CD4-positive, alpha-beta T cell treated with Interleukin-6 at 100 ng/mL for 8 hours (primary cell): ENCODE data around the gene FOXP3.
"Not testable (repeated sequence)": the region's sequence is repeated elsewhere in the genome, so short reads cannot be mapped to it uniquely, and the experiment has no call there.

ENCODE experiments used
- DNase-seq: peaks from one replicate; pipeline ENCODE4 v3.0.0-alpha.2; 2020; ENCODE audit warnings: mixed read lengths, low spot score

Gene FOXP3, protein sequence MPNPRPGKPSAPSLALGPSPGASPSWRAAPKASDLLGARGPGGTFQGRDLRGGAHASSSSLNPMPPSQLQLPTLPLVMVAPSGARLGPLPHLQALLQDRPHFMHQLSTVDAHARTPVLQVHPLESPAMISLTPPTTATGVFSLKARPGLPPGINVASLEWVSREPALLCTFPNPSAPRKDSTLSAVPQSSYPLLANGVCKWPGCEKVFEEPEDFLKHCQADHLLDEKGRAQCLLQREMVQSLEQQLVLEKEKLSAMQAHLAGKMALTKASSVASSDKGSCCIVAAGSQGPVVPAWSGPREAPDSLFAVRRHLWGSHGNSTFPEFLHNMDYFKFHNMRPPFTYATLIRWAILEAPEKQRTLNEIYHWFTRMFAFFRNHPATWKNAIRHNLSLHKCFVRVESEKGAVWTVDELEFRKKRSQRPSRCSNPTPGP

DNA sequence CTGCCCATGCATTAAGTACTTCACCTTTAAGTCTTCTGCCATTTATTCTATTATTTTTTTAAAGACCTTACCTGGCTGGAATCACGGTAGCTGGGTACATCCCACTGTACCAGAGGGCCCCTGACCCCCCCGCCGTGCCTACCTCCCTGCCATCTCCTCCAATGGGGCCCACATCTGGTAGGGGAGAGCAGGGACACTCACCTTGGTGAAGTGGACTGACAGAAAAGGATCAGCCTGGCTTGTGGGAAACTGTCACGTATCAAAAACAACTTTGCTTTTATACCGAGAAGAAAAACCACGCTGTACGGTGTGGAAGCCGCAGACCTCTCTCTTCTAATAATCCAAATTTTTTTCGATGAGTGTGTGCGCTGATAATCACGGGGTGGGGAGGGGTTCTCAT, at the start of gene FOXP3:
Gene FOXP3, minus strand, starts transcription at position 251 of the 400 bp plus-strand sequence. CDS start 6,205 bp downstream, outside the sequence.
- no peak for DNase-seq

DNA sequence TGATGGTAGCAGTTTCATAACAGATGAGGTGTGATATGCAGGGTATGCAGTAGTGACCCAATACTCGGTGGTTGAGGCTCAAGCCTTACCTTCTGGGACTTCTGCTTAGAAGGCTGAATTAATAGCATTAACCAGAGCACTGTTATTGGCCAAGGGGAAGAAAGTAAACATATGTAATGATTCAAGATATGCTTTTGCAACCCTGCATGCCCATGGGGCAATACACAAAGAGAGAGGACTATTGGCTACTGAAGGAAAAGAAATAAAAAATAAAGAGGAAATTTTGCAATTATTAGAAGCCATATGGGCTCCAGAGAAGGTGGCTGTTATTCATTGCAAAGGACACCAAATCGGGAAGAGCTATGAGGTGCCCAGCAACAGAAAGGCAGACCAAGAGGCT, 47.7 kb upstream of the FOXP3 start:
- DNase-seq, result no peak

DNA sequence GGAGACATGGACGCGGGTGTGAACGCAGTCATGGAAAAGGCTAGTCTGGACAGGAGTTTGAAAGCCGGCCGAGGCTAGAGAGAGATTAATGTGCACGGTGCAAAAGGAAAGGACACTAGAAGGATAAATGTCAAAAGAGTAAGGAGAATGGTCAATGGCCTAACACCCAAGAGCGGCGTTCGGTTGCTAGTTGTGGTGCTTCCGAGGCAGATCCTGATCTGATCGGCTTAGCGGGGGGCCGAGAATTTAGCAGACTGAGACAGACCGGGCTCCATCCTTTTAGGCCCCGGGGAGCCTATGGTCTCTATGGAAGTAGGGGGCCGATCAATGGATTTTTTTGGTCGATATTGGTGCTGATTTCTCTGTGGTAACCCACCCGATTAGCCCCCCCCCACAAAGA, 45.9 kb upstream of the FOXP3 start:
- DNase-seq, result no peak

DNA sequence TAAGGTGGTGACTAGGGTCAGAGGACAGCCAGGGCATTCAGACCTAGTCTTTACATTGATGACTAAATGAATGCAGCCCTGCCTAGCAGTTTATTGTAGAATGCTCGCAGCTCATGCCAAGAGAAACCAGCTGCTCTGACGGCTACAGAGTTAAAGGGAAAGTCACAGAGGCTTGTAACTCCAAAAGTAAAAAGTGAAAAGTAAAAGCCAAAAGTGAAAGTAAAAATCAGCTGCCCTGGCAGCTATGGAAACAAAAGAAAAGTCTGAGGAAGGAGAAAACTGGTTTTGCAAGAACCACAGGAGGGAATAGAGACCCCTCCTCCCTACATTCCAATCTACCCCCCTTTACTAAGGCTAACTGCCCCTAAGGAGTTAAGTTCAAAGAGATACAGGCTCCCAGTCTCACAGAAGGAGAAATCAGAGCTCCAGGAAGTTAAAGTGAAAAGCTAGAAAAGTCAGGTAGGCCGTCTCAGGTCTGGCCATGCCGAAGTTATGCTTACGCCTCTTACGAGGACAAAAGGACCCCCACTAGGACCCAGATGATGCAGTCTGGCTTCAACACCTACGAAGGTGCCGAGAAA, 45.0 kb upstream of the FOXP3 start:
- DNase-seq, result no peak

GRCh38 chrX:49308604-49309269, 44.2 kb upstream of the FOXP3 start:
- DNase-seq, result peak; percentile 33

- not testable (repeated sequence) for DNase-seq
Observed at GRCh38 chrX:49307775-49308174, 43.3 kb upstream of the FOXP3 start.

- DNase-seq, result no peak
Observed at GRCh38 chrX:49303346-49303745, 38.8 kb upstream of the FOXP3 start, which contains the start of gene GAGE10. GAGE10 (plus strand) TSS chrX:49303646; CDS start chrX:49304860, 1,214 bp downstream.

DNA sequence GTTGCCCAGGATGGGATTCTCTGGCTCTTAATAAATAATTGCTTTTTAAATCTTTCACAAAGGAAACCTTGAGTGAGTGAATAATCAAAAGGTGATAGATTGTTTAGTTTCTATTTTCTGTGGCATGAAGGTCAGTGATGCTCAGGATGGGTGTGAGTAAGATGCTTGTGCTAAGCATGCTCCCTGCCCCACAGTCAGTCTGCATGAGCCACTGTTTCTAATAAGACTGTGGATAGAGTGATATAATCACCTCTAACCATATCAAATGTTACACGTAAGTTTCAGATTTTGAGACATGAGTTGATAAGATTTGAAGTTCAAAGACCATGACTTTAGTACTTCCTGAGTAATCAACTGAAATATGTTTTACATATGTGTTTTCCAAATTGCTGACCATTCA, 36.2 kb upstream of the FOXP3 start:
- DNase-seq, result no peak

DNA sequence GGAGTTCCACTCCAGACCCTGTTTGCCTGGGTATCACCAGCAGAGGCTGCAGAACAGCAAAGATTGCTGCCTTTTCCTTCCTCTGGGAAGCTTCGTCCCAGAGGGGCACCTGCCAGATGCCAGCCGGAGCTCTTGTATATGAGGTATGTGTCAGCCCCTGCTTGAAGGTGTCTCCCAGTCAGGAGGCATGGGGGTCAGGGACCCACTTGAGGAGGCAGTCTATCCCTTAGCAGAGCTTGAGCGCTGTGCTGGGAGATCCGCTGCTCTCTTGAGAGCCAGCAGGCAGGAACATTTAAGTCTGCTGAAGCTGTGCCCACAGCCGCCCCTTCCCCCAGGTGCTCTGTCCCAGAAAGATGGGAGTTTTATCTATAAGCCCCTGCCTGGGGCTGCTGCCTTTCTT, 34.8 kb upstream of the FOXP3 start:
- not testable (repeated sequence) for DNase-seq

GRCh38 chrX:49292400-49293362, 28.2 kb upstream of the FOXP3 start:
- no peak for DNase-seq

- DNase-seq, result peak; percentile 60
Observed at GRCh38 chrX:49291615-49292337, 27.3 kb upstream of the FOXP3 start.

GRCh38 chrX:49290215-49290614, 25.7 kb upstream of the FOXP3 start:
- DNase-seq, result no peak

DNA sequence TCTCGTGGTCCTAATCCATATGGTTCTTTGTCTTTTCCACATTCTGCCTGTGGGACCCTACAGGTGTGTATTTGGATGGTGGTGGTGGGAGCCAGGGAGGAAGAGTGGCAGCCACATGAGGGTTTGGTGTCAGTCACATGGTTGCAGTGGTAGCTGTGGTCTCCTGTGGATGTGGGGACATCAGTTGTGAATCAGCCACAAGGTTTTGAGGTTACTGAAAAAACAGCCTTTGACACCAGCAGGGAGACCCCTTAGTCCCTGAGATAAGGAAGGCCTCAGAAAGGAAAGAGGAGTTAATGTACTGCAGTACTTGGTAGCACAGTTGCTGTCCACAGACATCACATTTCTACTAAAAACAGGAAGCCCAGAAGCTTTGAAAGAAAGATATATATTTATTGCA, 23.2 kb upstream of the FOXP3 start:
- DNase-seq, result no peak

DNA sequence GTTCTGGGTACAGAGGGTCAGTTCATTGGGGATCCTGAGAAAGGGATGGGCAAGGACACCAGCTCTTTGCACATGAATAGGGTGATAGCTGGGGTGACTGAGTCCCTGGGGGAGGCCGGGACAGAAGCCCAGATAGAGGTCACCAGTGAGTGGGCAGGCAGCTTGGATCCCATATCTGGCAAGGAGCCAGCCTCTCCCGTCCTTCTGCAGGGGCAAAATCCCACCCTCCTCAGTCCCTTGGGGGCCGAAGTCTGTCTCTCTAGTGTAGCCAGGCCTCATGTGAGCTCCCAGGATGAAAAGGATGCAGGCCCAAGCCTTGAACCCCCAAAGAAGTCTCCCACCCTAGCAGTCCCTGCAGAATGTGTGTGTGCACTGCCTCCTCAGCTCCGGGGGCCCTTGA, 22.1 kb upstream of the FOXP3 start:
- no peak for DNase-seq

- DNase-seq, result no peak
Observed at GRCh38 chrX:49286136-49286535, 21.6 kb upstream of the FOXP3 start.

- DNase-seq, result no peak
Observed at GRCh38 chrX:49284212-49284611, 19.7 kb upstream of the FOXP3 start.

- DNase-seq, result no peak
Observed at GRCh38 chrX:49282647-49283011, 18.1 kb upstream of the FOXP3 start.

DNA sequence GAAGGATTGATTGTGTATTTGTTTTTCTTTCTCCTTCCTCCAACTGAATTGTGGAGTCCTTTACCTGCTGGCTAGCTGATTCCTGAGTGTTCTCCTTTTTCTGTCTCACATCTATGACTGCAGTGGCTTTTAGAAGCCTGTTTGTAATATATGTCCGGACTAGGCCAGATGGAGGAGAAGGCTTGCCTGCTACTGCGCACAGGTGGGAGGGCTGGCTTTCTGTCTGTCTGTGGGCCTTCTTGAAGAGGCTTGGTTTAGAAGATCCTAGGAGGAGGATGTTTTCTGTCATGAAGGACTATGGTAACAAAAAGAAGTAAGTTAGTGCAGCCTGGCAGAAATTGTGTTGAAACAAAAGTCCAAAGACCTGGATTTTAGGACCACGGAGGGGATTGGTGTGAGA, 13.6 kb upstream of the FOXP3 start:
- DNase-seq, result no peak

GRCh38 chrX:49277535-49277830, 13.0 kb upstream of the FOXP3 start:
- DNase-seq, result no peak

DNA sequence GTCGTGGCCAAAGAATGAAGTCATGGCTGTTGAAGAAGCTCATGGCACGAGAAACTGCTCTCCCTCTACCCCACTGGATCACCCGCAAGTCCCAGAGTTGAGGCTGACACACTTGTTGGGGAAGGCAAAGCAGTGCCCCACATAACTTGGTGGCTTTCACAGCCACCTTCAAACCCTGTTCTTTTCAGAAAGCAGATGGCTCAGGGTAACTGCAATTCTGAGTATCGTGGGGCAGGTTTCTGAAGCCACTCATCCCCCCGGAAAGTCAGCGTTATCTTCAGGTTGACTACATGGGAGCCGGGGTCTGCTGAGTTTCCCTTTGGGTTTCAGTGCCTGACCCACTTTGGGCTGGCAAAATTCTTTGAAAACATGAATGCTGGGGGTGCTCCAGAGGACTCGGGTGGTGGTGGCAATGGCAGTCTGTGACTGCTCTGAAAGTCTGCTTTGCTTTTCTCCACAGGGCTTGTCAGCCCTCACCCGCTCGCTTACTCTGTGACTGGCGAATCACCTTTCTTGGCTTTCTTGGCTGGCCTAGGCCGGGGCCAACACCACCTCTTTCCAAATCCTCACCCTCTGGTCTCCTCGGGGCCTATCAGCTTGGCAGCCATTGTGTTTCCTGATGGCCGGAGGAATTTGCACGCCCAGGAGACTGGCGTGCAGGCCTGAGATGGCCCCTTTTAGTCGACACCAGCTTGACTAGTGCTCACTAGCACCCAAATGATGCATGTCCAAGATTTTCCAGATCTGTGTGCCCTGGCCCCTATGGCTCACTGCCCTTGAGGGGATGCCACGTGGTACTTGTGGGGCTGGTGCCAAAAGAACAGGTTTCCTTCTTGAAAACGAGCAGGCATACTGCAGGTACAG, 12.4 kb upstream of the FOXP3 start:
- no peak for DNase-seq
